PC-9 (cell line): Measurements from ENCODE around the gene SLC8A2. TPM values are rescaled to one million over a fixed set of nuclear protein-coding genes. Genes with fewer than 3 reads are reported as not detected.

ENCODE experiments used
- BruUV-seq: library from RNA; stranded (reverse); fragments of 400-500 nt; replicated peaks from 2 replicates; lab custom pipeline; 2021; lab: Mats Ljungman, UMichigan
- CTCF ChIA-PET: fragments of 300-600 bp; sonication (Branson Sonifier 250); formaldehyde crosslinking; loops from one replicate; lab custom pipeline; 2022; ENCODE audit warnings: antibody characterized with exemption; lab: Charles Lee
- POLR2A ChIA-PET: fragments of 300-600 bp; sonication (Branson Sonifier 250); formaldehyde crosslinking; loops from one replicate; lab custom pipeline; 2022; ENCODE audit warnings: antibody characterized with exemption; ENCODE audit not compliant: unreplicated experiment; lab: Charles Lee
- DNase-seq, 2 experiments: peaks; one replicate each; pipeline versions ENCODE4 v3.0.0 to v3.0.0-alpha.2; 2015 to 2022; ENCODE audit warnings: mixed read lengths in 1 of 2
- H2AFZ ChIP-seq: fragments of 200-600 bp; sonication (generic); 2 replicates; pipeline ENCODE4 v1.8.1; 2017; ENCODE audit warnings: antibody characterized with exemption
- H3F3A ChIP-seq: fragments of 200-600 bp; sonication (generic); 2 replicates; pipeline ENCODE4 v1.8.1; 2017; ENCODE audit warnings: antibody characterized with exemption, mild to moderate bottlenecking, low read depth; ENCODE audit not compliant: insufficient read depth
- H3K27ac ChIP-seq: fragments of 200-600 bp; sonication (generic); 2 replicates; pipeline ENCODE4 v1.6.1; 2016; ENCODE audit warnings: mixed run types
- H3K27me3 ChIP-seq: fragments of 200-600 bp; sonication (generic); 2 replicates; pipeline ENCODE4 v1.6.1; 2016; ENCODE audit warnings: low read depth, mixed run types; ENCODE audit not compliant: insufficient read depth
- H3K36me3 ChIP-seq: fragments of 200-600 bp; sonication (generic); 2 replicates; pipeline ENCODE4 v1.6.1; 2016; ENCODE audit warnings: low read depth, mixed run types
- H3K4me1 ChIP-seq: fragments of 200-600 bp; sonication (generic); replicated peaks from 2 replicates; pipeline ENCODE4 v1.6.1; 2016; ENCODE audit warnings: mixed run types; ENCODE audit not compliant: insufficient read depth
- H3K4me2 ChIP-seq: fragments of 200-600 bp; sonication (generic); 2 replicates; pipeline ENCODE4 v1.6.1; 2017; ENCODE audit warnings: mixed run types
- H3K4me3 ChIP-seq: fragments of 200-600 bp; sonication (generic); 2 replicates; pipeline ENCODE4 v1.6.1; 2016; ENCODE audit warnings: mixed run types
- H3K79me2 ChIP-seq: fragments of 200-600 bp; sonication (generic); 2 replicates; pipeline ENCODE4 v1.6.1; 2017; ENCODE audit warnings: low read depth, mixed run types
- H3K9me2 ChIP-seq: fragments of 200-600 bp; sonication (generic); 2 replicates; pipeline ENCODE4 v1.8.1; 2017; ENCODE audit warnings: mild to moderate bottlenecking; ENCODE audit not compliant: insufficient read depth
- H3K9me3 ChIP-seq: fragments of 200-600 bp; sonication (generic); 2 replicates; pipeline ENCODE4 v1.8.1; 2016; ENCODE audit warnings: low read depth; ENCODE audit not compliant: insufficient read depth
- H4K20me1 ChIP-seq: fragments of 200-600 bp; sonication (generic); 2 replicates; pipeline ENCODE4 v1.8.1; 2017; ENCODE audit not compliant: insufficient read depth
- EZH2 ChIP-seq: fragments of 200-600 bp; sonication (generic); IDR thresholded peaks from 2 replicates; pipeline ENCODE4 v1.8.0; 2017; ENCODE audit warnings: antibody characterized with exemption, low read depth
- intact Hi-C: fragments of 100-400 bp; cut with micrococcal nuclease; formaldehyde crosslinking; loops from one replicate; pipeline ENCODE4 v1.10.0; 2022; ENCODE audit not compliant: unreplicated experiment
- total RNA-seq: library from RNA; stranded (reverse); gene quantifications from 2 replicates; pipeline ENCODE4 v1.2.3, GENCODE V29; 2021
- TF ChIP-seq, protein P1 (sequence below): fragments of 200-600 bp; sonication (generic); conservative IDR thresholded peaks from 2 replicates; pipeline ENCODE4 v1.6.1; 2017; ENCODE audit warnings: mixed run types, antibody characterized with exemption, mild to moderate bottlenecking, moderate library complexity

The SLC8A2 gene
- total RNA-seq, 1 experiment from 2014 or later: not detected

DNA sequence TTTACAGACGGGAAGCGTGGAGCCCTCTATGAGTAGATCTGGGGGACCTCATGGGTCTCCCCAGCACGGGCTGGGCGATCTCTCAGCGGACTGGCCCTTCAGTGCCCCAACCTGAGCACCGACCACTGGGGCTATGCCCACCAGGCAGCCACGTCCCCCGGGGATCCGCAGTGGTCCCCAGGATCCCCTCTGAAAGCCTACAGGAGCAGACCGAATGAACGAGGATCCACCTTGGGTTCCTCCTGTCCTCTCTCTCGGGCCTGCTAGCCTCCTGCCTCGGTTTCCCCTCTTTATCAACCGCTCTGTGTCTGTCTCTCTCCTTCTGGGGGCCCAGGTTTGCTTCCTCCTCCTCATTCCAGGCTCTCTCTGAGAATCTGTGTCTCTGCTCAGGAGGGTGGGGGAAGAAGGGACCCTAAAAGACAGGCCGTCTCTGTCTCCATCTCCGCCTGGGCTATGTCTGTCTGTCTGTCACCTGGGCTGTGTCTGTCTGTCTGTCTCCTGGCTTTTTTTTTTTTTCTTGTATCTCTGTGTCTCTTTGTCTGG, 50.4 kb downstream of the SLC8A2 start:
- peaks cover 11% of the 10 kb centered on the region for H3F3A ChIP-seq
- H3K4me2 ChIP-seq: no peak overlapping the region
- no peak overlapping the region for H3K4me3 ChIP-seq
- no peaks in the 10 kb centered on the region for H3K36me3 ChIP-seq
- H3K79me2 ChIP-seq: no peaks in the 10 kb centered on the region
- TF ChIP-seq EZH2: no peak
- TF ChIP-seq, protein P1, sequence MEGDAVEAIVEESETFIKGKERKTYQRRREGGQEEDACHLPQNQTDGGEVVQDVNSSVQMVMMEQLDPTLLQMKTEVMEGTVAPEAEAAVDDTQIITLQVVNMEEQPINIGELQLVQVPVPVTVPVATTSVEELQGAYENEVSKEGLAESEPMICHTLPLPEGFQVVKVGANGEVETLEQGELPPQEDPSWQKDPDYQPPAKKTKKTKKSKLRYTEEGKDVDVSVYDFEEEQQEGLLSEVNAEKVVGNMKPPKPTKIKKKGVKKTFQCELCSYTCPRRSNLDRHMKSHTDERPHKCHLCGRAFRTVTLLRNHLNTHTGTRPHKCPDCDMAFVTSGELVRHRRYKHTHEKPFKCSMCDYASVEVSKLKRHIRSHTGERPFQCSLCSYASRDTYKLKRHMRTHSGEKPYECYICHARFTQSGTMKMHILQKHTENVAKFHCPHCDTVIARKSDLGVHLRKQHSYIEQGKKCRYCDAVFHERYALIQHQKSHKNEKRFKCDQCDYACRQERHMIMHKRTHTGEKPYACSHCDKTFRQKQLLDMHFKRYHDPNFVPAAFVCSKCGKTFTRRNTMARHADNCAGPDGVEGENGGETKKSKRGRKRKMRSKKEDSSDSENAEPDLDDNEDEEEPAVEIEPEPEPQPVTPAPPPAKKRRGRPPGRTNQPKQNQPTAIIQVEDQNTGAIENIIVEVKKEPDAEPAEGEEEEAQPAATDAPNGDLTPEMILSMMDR: no peak
- H3K9me2 ChIP-seq: no peaks in the 10 kb centered on the region
- CTCF ChIA-PET: no interaction called here
- H4K20me1 ChIP-seq: no peaks in the 10 kb centered on the region
- H3K27ac ChIP-seq: no peak overlapping the region
- H3K27me3 ChIP-seq: peaks cover 84% of the 10 kb centered on the region
- H3K9me3 ChIP-seq: no peaks in the 10 kb centered on the region
- no peak for DNase-seq
- intact Hi-C loops: loop anchor here (2.0 to 10.0 kb wide), 2 partner anchors 269 to 407 kb away; partner anchors contain the start of gene NPAS1
- no TSS peak for BruUV-seq
- POLR2A ChIA-PET: no interaction called here
- no peaks in the 10 kb centered on the region for H3K4me1 ChIP-seq
- no peak overlapping the region for H2AFZ ChIP-seq

DNA sequence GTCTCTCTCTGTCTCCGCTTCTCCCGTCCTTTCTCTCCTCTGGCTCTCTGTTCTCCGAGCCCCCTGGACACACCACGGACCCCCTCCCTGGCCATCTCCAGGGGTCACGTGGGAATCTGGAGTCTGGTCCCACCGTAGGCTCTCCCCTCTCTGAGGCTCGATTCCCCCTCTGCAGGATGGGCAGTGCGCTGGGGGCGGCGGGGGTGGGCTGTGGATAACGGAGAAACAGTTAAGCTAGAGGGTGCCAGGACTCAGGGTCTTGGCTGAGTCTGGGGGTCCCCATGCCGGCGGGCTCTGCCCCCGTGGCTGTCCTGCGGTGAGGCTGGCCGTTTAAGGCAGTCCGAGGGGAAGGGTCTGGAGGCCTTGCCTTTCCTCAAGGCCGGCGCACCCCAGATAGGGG, 51.9 kb downstream of the SLC8A2 start:
- Histone ChIP-seq H3K9me3 (no peaks in the 10 kb centered on the region), H3K4me2 (no peak overlapping the region), H3K9me2 (no peaks in the 10 kb centered on the region), H4K20me1 (no peaks in the 10 kb centered on the region), H3K27me3 (peaks cover 92% of the 10 kb centered on the region), H3K4me3 (no peak overlapping the region), H3K36me3 (no peaks in the 10 kb centered on the region), H3K4me1 (no peaks in the 10 kb centered on the region), H3F3A (peaks cover 10% of the 10 kb centered on the region), H2AFZ (no peak overlapping the region), H3K27ac (no peak overlapping the region), H3K79me2 (no peaks in the 10 kb centered on the region)
- no TSS peak for BruUV-seq
- intact Hi-C loops: loop anchor here (2.0 to 10.0 kb wide), 2 partner anchors 267 to 405 kb away; partner anchors contain the start of gene NPAS1
- DNase-seq: no peak
- no peak for TF ChIP-seq EZH2
- TF ChIP-seq, protein P1: no peak
- POLR2A ChIA-PET: no interaction called here
- CTCF ChIA-PET: no interaction called here

DNA sequence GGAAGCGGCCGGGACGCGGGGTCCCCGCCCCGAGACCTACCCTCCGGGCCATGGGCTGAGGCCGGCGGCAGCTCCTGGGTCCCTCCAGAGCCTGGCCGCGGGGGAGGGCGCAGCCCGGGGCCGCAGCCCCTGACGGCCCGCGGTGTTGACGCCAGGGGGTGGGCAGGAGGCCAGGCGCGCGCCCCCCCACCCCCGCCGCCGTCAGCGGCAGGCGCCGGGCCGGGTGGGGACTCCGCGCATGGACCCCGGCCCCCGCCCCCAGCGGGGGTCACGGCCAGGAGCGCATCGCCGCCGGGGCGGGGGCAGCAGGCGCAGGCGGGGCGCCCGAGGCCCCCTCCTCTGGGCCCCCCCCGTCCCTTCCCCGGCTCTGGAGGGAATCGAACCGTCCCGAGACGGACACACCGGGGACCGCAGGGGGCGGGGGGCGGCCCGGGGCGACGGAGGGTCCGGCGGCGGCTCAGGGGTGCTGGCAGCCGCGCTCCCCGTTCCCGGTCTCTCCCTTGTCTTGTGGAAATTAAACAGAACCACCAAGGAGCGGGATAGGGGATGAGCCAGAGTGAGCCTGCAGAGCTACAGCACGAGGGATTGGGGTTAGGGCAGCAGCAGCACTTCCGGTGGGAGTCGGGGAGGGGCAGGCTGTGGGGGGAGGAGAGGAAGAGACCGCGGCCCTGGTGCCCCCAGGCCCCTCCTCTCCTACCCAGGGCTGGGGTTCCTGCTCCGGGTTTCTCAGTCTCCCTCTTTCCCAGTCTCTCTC, 52.5 kb downstream of the SLC8A2 start, which contains the start of gene MEIS3:
MEIS3 (minus strand) TSS at position 498 of the 754 bp plus-strand sequence; CDS start at position 52, 446 bp downstream.
- Histone ChIP-seq H2AFZ (no peak within 1 kb of the TSS), H4K20me1 (no peaks in the 10 kb centered on the region), H3K4me3 (no peak within 1 kb of the TSS; the same call in 1 of the 2 replicates), H3K27me3 (peaks cover 89% of the 10 kb centered on the region), H3K36me3 (no peaks in the 10 kb centered on the region), H3K27ac (no peak within 1 kb of the TSS), H3K4me1 (no peaks in the 10 kb centered on the region), H3K9me2 (no peaks in the 10 kb centered on the region), H3F3A (peaks cover 10% of the 10 kb centered on the region), H3K4me2 (no peak within 1 kb of the TSS), H3K79me2 (no peaks in the 10 kb centered on the region), H3K9me3 (no peaks in the 10 kb centered on the region)
- intact Hi-C loops: no loop called here
- DNase-seq: no peak
- ChIA-PET POLR2A (no interaction called here), CTCF (interaction anchor here (0.7 kb wide), 1 partner anchor 122 kb away, joined by 3 read pairs; no protein-coding TSS in a partner anchor)
- BruUV-seq: no TSS peak
- TF ChIP-seq, protein P1: no peak
- TF ChIP-seq EZH2: no peak
